NCI-H345 (cell line): ENCODE results near the gene LINGO4.
A peak's percentile ranks its signal among the peaks of the same experiment; 100 is the strongest.
"Not testable (repeated sequence)": the region's sequence is repeated elsewhere in the genome, so short reads cannot be mapped to it uniquely, and the experiment has no call there.

Experiments
- DNase-seq: peaks from one replicate; lab custom pipeline; 2025; lab: John Stamatoyannopoulos, UW

LINGO4 gene

DNA sequence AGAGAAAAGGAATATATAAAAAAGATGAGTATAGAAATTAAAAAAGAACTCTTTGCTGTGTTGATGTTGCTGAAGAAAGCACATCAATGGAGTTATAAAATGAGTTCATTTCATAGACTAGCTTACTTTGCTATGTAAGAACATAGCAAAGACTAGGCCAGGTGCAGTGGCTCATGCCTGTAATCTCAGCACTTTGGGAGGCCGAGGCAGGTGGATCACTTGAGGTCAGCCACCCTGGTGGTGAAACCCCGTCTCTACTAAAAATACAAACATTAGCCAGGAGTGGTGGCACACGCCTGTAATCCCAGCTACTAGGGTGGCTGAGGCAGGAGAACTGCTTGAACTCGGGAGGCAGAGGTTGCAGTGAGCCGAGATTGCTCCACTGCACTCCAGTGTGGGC lies 23.2 kb downstream of the LINGO4 start:
- not testable (repeated sequence) for DNase-seq

DNA sequence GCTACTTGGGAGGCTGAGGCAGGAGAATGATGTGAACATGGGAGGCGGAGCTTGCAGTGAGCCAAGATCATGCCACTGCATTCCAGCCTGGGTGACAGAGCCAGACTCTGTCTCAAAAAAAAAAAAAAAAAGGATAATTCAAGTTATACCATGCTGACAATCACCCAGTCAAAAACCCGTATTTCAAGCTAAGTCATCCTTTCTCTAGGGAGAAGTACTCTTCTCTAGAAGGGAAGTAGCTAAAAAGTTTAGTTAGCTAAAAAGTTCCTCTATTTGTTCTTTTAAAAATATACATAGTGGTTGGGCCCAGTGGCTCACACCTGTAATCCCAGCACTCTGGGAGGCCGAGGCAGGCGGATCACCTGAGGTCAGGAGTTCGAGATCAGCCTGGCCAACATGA lies 24.5 kb downstream of the LINGO4 start:
- not testable (repeated sequence) for DNase-seq

DNA sequence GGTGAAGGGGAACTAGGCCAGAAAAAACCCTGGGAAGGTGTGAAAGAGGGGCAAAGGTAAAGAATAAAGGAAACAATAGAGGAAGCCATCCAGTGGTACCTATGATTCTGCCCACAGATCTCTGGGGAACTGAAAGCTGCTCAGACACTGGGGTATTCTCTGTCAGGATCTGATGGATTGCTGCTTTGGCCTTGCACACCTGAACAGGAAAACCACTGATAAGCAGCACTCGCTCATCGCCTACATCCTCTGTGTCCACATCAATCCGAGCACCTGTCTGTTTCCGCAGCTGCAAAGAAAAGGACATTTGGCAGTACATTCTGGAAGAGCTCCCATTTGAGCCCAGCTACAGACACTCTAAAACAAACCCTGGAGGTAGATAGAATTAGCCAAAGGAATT lies 25.4 kb downstream of the LINGO4 start:
- DNase-seq, result no peak

DNA sequence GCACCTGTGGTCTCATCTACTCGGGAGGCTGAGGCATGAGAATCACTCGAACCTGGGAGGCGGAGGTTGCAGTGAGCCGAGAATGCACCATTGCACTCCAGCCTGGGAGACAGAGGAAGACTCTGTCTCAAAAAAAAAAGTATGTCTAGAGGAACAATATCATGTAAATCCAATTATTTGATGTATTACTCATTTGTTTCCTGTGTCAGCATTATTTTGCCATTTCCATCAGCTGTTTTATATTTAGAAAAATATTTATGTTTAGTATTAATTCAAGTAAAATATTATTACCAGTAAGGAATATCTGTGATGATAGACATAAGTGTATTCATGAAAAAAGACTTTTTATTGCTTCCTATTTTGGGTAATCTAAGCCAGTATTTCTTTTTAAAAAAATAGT lies 27.9 kb downstream of the LINGO4 start:
- DNase-seq, result no peak

DNA sequence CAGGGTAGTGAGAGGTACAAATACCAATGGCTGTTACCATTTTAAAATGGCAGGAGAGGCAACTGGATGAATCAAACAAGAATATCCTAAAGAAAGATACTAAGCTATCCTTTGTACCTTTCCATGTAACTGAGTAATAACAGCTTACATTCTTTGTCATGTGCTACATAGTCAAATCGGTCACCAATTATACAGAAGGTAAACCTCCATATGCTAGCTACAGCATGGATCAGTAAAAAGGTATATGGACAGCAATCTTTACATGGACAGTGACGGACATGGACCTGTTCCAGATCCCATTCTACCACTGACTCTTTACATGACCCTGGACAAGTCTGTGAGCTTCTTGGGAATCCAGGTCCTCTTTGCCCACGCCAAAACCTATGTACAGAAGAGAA lies 28.6 kb downstream of the LINGO4 start:
- no peak for DNase-seq

DNA sequence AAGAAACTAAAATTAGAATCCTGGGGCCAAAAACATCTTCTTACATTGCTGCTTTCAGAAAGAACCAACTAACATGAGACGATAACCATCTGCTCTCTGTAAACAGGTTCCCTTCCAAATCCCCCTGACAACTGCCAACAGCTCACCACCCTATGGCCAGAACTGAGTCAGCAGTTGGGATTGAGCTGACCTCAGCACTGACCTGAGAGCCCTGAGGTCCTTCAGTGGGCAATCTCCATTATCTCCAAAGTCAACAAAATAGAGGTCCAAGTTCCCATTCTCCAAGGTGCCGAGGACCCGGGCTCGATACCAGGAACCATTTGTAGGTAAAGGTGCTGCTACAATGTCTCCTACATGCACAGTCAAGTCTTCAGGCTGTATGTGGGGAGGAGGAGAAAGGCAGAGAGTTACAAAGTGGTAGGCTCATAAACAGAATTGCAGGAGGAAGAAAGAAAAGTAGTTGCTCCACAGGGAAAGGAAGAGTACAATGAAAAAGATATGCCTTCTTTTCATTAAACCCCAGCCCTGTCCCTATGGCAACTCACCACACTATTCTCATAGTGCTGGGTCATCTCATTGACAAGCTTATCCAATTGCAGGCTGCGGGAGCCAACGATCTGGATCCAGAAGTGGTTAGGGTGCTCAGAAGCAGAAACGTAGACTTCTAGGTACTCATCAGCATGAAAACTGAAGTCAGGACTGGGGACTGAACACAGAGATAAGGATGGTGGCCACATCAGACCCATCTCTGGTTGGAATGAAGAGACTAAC lies 29.1 kb downstream of the LINGO4 start:
- no peak for DNase-seq

DNA sequence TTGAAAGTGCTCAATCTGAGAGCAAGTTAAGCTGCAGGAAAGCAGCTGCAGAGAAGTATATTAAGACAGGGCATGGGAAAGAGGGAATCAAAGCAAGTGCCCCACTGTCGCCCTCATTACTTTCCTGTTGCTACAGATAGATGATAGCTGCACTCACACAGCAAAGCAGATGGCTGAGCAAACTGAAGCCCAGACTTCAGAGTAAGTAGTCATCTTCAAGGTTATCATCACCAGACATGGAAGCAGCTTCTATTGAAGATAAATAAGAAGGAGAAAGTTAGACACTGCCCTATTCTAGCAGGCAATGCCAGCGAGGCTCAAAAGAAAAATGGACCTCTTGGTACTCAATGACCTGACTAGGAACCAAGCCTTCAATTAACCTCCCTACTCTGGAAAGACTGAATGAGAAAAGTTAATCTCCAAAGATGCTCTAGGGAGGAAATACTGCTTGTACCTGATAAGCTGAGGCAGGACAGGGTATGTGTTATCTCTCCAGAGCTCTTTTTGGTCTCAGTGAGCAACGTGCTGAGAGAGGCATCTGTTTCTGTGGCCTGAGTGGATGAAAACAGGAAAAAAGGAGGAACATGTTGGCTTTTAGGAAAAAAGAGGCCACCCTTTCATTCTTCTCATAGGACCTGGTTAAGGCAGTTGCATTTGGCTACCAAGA lies 30.8 kb downstream of the LINGO4 start:
- no peak for DNase-seq

DNA sequence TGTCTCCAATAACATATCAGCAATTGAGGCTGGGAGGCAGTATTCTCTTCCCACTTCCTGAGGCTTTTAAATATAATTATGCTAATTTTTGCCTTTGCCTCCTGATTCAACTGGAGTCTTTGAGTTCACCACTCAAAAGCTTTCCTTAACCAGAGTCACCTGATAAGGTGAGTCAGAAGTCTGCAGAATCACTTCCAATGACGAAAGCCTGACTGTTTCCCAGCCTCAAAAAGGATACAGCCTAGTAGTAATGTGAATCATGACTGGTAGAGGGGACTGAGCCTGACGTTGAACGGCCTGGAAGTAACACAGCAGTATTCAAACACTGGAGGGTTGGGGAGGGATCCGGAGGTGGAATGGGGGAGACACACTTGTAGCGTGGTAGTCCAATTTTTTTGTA lies 31.5 kb downstream of the LINGO4 start:
- DNase-seq, result no peak

DNA sequence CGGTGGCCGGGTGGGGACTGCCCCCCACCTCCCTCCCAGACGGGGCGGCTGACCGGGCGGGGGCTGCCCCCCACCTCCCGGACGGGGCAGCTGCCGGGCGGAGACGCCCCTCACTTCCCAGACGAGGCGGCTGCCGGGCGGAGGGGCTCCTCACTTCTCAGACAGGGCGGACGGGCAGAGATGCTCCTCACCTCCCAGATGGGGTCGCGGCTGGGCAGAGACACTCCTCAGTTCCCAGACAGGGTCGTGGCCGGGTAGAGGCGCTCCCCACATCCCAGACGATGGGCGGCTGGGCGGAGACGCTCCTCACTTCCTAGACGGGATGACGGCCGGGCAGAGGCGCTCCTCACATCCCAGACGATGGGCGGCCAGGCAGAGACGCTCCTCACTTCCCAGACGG lies 35.9 kb downstream of the LINGO4 start:
- DNase-seq, result not testable (repeated sequence)

DNA sequence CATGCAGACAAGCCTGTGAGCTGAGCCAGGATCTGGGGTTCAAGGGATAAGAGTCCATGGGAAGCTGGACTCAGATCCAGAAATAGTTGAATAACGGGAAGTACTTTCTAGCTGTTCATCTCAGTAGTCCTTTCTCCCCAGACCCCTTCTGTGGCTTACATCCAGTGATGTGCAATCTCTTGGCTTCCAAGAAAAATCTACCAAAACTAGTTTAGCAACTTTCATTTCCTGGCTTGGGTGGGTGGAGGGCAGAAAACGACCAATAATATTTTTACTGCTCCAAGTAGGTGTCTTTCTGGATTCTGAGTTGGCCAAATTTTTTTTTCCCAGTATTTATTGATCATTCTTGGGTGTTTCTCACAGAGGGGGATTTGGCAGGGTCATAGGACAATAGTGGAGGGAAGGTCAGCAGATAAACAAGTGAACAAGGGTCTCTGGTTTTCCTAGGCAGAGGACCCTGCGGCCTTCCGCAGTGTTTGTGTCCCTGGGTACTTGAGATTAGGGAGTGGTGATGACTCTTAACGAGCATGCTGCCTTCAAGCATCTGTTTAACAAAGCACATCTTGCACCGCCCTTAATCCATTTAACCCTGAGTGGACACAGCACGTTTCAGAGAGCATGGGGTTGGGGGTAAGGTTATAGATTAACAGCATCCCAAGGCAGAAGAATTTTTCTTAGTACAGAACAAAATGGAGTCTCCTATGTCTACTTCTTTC lies 36.7 kb downstream of the LINGO4 start:
- DNase-seq, result not testable (repeated sequence)

DNA sequence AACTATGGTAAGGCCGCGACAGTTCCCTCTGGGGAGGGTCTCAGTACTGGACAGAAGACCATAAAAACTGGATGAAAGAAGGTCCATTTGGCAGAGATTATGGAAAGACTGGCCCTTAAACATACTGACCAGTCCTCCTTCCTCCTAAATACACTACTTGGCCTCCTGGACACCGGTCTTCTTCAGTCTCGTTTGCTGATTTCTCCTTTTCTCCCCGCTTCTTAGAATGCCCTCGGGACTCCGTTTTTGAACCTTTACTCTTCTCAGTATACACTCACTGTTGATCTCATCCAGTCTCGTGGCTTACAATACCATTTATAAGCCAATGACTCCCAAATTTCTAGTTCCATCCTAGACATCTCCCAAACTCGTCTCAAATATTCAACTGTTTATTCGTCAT lies 41.2 kb downstream of the LINGO4 start:
- DNase-seq, result no peak

DNA sequence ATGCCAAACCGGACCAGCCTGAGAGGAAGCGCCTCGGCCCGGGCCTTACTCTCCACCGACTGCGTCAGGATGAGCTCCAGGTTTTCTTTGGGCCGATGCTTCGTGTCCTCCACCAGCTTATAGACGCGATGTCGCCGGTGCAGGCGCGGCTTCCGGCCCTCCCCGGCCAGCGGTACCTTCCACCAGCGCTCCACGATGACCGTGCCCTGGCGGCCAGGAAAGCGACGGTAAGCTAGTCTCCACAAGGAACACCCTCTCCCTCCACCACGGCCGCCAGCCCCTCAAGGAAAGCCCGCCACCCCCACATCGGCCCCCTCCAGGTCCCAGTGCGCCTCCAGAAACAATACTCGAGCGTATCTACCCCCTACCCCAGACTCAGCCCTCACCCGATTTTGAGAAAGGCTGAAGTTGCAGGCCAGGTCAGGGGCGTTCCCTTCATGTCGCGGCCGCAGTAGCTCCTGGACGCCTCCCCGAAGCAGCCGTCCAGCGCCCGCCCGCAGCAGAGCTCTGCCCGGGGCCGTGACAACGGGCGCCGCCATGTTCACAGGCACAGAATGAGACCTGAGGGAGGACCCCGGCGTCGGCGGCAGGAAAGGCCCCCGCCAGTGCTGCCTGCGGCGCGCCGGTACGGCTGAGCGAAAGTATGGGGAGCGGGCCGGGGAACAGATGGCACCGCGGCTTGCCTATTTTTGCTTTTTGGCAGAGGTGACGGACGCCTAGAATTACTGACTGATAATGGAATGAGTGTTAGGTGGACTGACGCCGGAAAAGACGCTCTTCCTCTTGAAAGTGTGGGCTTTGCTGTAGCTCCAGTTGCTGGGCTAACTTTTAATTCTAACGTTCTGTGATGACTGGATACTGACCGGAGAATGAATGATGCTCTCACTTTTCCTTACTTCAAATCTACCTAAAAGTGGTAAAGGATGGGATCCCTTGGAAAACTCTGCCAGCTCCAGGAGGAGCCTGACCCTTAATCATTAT lies 42.0 kb downstream of the LINGO4 start, which contains the start of gene MRPL9:
TSS of gene MRPL9 (minus strand) at position 556 of the 981 bp plus-strand sequence. CDS start at position 539, 17 bp downstream.
- peak; percentile 91 for DNase-seq

DNA sequence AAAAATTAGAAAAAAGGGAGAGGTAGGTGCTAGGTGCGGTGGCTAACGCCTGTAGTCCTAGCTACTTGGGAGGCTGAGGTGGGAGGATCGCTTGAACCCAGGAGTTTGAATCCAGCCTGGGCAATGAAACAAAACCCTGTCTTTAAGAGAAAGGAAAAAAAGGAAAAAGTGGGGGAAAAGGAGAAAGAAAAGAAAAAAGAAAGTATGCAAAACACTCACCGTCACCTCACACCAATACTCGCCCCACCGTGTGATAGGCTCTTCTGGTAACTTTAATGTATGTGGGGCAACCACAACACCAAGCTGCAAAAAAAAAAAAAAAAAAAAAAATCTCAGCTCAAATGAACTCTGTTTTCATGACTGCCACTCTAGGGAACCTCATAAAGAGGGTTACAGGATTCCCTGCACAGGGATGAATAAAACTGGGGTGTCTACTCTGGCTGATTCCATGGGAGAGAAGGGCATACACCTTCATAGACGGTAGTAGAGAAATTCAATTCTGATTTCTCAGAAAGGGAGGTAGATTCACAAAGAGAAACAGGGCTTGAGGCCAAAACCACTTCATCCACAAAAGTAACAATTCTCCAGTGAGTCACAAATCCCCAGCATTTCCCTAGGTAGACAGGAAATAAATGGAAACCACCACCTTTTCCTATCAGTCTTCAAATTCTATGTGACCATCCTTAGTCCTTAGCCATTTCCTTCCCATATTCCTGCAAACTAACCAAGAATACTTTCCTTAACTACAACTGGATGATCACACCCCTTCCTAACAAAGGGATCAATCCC lies 44.4 kb downstream of the LINGO4 start:
- DNase-seq, result no peak

DNA sequence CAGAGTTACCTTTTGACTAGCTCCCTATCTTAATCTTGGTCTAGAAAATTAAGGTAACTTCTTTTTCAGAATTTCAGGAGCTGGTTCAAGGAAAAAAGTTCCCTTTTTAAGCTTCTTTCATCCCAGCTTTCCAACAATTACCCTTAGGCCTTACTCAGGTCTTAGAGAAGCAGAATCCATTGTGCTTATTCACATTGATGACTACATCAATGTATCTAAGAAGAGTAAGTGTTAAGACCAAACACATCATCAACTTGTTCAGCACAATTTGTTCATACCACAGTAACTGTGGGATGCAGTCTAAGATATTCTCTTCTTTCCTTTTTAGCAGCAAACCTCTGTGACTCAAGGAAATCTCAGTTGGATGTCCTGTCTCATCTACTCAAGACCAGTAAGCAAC lies 46.0 kb downstream of the LINGO4 start:
- DNase-seq, result no peak

DNA sequence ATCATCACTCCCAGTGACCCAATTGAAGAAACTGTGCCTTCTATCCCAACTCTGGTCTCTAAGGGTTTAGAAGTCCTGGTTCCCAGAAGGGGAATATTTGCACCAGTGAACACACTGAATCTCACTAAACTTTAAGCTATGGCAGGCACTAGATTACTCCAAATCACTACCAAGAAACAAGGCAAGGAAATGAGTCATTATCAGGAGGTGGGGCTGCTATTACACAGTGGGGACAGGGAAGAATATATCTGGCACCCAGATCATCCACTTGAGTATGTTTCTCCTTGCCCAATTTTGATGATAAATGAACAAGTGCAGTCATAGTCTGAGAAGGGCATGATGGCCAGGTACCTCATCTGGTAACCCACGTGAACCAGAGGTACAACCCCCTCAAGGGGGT lies 48.9 kb downstream of the LINGO4 start:
- no peak for DNase-seq
